Forelimb muscle (tissue), 1 donor: Measurements from ENCODE around the gene AMMECR1L. TPM values are rescaled to one million over a fixed set of nuclear protein-coding genes. Genes with fewer than 3 reads are reported as not detected.
A peak's percentile ranks its signal among the peaks of the same experiment; 100 is the strongest.
"Not testable (repeated sequence)": the region's sequence is repeated elsewhere in the genome, so short reads cannot be mapped to it uniquely, and the experiment has no call there.

Experiments
- DNase-seq: peaks from one replicate; pipeline ENCODE4 v3.0.0-alpha.2; 2013; ENCODE audit warnings: low read depth
- polyA plus RNA-seq: library from polyadenylated mRNA; unstranded; fragments of 120-200 nt; gene quantifications from one replicate; pipeline ENCODE4 v1.2.1, GENCODE V29; 2013; ENCODE audit not compliant: insufficient read length

Gene AMMECR1L
- polyA plus RNA-seq, result 13.5 TPM

DNA sequence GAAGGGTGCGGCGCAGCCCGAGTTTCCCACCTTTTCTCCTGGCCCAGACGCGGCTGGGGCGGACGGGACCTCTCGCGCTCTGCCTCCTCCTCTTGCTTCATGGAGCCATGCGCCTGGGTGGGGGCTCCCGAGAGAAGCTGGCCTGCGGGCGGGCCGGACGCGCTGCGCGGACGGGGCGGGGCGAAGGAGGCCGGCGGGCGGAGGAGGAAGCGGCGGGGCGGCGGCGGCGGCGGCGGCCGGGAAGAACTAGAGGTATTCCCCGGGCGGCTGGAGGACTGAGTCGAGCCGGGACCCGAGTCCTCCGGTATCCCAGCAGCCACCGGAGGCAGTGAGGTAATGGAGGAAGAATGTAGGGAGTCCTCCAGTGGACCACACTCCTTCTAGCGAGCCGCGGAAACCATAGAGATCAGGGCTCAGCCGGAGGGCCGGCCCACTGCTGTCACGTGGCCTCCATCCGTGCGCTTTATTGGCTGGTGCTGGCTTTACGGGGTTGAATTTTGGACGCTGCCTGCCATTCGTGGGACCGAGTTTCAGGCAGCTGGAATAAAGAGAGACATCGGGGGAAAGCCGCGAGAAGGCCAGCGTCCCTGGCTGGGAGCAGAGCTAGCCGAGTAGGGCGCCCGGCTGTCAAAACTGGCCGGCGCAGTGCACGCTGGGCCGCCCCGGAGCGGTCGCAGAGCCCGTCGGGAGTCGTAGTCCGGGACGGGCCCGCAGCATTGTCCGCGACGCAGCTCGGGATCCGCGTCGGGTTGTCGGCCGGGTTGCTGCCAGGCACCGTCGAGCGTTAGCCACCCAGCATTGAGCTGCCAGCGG, at the start of gene AMMECR1L:
Gene AMMECR1L (minus strand): TSS at position 177 of the 813 bp plus-strand sequence. CDS start 11,722 bp downstream, outside the sequence.
- DNase-seq, result not testable (repeated sequence)

DNA sequence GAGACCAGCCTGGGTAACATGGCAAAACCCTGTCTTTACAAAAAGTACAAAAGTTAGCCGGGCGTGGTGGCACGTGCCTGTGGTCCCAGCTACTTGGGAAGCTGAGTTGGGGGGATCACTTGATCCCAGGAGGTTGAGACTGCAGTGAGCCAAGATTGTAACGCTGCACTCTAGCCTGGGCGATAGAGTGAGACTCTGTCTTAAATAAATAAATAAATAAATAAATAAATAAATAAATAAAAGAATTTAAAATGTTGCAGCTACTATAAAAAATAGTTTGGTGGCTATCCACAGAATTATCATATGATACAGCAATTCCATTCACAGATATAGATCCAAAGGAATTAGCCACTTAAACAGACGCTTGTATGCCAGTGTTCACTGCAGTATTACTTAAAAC, 49.6 kb upstream of the AMMECR1L start:
- DNase-seq, result no peak

DNA sequence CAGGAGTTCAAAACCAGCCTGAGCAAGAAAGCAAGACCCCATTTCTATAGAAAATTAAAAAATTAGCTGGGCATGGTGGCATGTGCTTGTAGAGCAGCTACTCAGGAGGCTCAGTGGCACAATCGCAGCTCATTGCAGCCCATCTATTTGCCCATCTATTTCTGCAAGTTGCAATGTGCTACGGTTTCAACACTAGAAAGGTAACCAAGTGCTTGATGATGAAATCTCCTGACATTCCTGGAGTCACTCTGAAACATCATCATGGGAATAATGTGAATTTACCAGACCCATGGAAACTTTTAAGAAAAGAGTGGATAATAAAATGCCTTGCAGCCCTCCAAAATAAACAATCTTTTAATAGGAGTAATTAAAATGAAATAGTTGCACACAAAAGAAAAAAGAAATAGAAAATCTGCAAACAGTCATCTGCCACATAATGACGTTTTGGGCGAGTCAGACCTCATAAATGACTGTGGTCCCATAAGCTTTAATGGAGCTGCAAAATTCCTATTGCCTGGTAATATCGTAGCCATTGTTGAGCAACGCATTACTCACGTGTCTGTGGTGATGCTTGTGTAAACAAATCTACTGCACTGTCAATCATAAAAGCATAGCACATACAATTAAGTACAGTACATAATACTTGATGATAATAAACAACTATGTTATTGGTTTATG, 46.6 kb upstream of the AMMECR1L start:
- no peak for DNase-seq

DNA sequence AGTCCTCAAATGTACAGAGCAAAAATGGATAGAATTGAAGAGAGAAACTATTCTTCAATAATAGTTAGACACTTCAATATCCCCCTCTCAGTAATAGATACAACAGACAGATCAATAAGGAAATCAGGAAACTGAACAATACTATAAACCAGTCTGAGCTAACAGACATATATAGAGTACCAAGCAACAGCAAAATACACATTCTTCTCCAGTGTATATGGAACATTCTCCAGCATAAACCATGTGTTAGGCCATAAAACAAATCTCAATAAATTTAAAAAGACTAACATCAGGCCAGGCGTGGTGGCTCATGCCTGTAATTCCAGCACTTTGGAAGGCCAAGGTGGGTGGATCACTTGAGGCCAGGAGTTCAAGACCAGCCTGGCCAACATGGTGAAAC, 43.7 kb upstream of the AMMECR1L start:
- DNase-seq, result no peak

DNA sequence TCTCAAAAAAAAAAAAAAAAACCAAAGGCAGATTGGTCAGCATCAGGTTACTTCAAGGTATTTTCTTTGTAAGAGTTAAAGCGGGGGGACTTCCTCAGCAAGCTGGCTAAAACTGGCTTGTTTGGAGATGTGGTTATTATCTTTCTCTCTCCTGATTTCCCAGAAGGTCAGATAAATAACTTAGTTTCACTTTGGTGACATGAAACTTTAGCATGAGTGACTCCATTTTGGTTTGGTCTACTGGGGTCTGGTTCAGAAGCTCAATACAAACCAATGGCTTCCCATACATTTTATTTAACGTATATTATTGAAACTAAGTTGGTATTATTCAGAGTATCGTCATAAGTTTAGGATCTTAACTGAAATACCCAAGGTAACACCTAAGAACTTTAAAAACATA, 41.6 kb upstream of the AMMECR1L start:
- no peak for DNase-seq

DNA sequence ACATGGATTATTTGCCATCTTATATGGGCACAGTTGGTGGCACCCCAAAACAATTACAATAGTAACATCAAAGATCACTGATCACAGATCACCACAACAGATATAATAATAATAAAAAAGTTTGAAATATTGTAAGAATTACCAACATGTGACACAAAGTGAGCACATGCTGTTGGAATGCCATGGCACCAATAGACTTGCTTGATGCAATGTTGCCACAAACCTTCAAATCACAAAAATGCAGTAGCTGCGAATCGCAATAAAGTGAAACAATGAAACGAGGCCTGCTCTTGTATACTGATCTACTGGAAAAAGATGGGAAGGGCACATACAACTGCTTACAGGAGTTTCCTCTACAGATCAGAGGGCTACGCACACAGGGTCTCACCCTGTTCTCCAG, 32.2 kb upstream of the AMMECR1L start:
- no peak for DNase-seq

DNA sequence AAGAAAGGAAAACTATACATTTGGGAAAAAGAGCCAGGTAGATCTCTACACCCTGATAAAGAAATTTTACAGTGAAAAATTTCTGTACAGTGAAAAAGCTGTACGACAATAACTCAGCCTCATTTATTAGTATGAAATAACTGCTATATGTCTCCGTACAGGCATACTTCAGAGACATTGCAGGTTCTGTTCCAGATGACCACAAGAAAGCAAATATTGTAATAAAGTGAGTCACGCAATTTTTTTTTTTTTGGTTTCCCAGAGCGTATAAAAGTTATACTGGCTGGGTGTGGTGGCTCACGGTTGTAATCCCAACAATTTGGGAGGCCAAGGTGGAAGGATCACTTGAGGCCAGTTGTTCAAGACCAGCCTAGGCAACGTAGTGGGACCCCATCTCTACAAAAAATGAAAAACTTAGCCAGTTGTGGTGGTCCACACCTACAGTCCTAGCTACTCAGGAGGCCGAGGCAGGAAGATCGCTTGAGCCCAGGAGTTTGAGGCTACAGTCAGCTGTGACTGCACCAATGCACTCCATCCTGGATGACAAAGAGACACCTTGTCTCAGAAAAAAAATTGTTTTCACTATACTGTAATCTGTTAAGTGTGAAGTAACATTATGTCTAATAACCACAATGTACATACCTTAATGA, 28.2 kb upstream of the AMMECR1L start:
- DNase-seq, result no peak

DNA sequence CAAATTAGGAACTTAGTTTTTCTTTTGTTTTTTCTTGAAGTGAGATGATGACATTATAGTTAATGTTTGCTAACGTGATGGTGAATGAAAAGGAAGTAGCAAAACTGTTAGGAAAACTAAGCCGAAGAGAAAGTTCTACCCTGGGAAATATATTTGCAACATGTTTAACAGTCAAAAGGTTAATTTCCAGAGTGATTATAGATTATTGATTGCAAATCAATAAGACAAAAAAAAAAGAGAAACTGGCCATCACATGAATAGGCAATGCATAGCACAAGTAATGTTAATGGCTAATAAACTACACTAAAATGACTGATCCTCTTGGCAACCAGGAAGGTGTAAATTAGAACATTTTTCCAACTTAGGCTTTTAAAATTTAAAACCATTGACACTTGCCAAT, 26.0 kb upstream of the AMMECR1L start:
- no peak for DNase-seq

DNA sequence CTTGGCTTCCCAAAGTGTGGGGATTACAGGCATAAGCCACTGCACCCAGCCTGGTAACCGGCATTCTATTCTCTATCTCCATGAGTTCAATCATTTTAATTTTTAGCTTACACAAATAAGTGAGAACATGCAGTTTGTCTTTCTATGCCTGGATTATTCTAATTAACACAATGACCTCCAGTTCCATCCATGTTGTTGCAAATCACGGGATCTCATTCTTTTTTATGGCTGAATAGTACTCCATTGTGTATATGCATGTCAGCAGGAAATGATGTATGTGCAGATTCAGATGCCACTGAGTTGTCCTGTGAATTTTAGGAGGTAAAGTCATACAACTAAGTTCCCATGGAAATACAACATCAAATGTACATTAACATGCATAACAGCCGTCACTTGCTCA, 24.7 kb upstream of the AMMECR1L start:
- no peak for DNase-seq

DNA sequence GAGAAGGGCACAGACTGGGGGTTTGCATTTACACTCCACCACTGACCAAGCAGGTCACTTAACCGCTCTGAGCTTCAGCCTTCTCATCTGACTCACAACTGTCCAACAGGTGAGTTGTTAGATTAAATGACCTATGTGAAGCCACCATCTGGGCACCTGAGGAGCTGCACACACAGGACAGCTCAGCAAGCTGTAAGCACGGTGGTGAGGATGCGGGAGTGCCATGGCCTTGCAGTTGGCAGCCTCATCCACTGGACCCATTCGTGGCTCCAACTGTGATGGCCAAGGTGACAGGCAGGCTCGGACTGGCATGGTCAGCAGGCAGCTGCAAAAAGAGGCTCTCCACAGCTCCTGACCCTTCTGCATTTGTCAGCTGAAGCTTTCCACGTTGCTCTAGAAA, 23.3 kb upstream of the AMMECR1L start:
- DNase-seq, result no peak

DNA sequence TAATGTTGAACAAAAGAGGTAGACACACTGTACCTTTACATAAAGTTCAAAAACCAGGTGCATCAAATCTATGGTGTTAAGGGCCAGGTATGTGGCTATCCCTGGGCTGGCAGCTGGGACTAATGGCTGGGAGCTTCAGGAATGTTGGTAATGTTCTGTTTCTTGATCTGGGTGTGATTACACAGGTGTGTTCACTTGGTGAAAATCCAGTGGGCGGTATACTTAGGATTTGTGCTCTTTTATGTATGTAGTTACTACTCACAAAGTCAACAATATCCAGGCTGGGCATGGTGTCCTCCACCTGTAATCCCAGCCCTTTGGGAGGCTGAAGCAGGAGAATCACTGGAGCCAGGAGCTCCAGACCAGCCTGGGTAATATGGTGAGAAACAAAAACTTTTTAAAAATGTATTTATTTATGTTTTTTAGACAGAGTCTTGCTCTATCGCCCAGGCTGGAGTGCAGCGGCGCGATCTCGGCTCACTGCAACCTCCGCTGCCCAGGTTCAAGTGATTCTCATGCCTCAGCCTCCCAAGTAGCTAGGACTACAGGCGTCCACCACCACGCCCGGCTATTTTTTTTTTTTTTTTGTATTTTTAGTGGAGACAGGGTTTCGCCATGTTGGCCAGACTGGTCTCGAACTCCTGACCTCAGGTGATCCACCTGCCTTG, 22.1 kb upstream of the AMMECR1L start:
- not testable (repeated sequence) for DNase-seq

DNA sequence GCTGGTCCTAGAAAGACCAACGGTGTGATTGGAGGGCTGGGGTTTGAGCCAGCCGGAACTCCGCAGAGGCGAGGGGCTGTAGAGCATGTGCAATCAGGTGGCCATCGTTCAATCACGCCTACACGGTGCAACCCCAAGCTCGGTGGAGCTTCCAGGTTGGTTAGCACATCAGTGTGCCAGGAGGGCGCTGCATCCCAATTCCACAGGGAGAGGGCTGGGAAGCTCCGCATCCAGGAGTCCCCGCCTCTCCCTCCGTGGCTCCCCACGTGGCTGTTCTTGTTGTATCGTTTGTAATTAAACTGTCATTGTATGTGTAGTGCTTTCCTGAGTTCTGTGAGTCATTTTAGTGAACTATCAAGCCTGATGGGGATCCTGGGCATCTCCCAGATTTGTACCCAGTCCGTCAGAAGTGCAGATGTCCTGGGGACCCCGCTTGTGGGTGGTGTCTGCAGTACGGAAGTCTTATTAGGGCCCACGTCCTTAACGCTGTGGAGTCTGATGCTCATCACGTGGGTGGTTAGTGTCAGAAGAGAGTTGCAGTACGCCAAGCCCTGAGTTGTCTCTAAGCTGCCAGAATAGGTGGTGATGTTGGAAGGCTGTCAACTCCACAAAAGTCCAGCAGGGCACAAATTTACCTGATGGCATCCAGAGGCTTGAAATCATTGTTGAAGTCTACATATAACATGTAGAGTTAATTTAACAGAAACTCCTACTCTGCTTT, 20.6 kb upstream of the AMMECR1L start:
- DNase-seq, result no peak

DNA sequence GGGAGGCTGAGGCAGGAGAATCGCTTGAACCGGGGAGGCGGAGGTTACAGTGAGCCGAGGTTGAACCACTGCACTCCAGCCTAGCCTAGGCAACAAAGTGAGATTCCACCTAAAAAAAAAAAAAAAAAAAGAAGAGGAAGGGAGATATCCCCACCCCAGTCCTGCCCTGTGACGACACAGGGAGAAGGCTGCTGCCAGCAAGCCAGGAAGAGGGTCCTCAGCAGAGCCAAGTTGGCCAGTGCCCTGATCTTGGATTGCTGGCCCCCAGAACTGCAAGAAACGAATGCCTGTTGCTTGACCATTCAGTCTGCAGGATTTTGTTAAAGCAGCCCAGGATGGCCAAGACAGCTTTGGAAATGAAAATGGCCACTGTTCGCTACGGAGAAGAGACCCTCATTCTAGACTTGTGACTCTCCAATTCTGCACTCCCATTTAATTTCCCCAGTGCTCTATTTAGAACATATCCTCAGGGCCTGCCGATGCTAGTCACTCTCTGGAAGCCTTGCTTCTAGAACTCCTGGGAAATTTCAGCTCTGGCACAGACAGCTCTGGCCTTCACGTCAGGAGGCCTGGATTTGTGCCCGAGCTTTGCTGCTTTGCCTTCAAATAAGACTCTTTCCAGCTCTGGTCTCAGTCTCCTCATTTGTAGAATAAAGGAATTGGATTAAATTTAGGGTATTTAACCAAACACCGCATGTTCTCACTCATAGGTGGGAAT, 15.7 kb upstream of the AMMECR1L start:
- DNase-seq, result peak; percentile 36

DNA sequence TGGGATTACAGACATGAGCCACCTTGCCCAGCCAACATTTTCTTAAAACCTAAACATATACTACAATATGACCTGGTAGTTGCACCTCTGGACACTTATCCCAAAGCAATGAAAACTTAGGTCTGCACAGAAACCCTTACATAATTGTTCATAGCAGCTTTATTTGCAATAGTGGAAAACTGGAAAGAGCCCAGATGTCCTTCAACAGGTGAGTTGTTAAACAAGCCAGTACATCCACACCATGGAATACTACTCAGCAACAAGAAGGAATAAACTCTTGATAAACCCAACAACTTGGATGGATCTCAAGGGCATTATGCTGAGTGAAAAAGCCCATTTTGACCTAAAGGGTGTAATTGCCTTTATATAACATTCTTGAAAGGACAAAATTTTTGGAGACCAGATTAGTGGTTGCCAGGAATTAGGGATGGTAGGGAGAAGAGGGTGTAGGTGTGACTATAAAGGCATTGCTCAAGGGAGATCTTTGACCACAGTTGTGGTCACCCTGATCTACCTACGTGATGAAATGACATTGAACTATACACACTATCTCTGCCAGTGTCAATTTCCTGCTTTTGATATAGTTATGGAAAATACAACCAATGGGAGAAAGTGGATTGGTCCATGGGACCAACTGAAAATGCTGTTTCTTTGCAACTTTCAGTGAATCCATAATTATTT, 11.9 kb upstream of the AMMECR1L start:
- no peak for DNase-seq

DNA sequence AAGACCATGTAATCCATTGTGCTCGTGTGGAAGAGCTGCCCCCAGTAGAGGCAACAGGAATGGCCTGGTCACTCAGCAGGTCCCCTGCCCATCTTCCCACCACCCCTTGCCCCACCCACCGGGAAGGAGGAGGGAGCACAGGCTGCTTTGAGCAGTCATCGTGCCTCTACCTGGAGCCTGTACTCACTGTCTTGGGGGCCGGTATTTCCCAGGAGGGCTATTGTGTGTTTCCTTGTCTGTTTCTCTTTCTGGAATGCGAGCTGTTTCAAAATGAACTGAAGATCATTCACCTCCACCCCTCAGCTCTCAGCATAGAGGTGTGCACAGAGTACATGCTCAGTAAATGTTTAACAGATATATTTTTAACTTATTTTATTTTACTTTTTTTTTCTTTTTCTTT, 7.7 kb upstream of the AMMECR1L start:
- no peak for DNase-seq

DNA sequence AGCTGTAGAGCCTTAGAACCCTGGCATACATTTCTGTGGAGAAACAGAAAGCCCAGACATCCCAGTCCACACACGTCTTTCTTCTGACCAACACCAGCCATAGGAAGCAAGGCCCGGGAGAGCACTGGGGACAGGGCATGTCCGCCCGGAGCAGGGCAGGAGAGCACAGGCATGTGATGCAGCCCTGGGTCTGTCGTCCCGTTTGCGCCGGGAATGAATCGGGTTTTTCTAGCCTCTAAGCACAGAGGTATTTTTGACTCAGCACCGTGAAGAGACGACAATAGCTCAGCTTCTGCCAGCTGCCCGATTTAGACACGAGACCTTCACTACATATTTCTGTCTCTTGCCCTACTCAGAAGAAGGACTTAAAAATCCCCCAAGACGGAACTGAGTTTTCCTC, 7.3 kb upstream of the AMMECR1L start:
- no peak for DNase-seq

DNA sequence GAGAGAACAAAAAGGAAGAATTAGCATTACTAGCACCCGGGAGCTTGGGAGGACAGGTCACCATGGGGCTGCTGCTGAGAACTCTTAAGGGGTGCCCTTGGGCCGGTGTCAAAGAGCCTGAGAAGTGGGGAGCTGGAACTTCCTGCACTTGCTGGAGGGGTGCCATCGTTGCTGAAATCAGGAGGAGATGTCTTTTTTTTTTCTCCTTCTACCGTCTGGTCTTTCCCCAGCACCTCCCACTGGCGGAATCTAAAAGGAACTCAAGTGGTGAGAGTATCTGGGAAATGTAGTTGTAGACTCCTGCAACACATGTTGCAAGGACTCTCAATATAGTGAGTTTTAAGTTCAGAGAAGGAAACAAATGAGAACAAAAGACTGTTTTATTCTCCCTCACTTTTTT, 6.1 kb upstream of the AMMECR1L start:
- no peak for DNase-seq

DNA sequence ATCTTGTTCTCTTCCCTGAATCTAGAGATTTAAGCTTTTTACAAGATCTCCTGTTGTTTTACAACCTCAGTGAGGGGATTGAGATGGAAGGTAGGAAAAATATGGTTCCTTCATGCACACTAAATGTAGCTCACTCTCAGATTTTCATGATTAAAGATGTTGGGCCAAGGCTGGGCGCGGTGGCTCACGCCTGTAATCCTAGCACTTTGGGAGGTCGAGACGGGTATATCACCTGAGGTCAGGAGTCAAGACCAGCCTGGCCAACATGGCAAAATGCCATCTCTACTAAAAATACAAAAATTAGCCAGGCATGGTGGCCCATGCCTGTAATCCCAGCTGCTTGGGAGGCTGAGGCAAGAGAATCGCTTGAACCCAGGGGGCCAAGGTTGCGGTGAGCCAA, 5.0 kb upstream of the AMMECR1L start:
- DNase-seq, result not testable (repeated sequence)

DNA sequence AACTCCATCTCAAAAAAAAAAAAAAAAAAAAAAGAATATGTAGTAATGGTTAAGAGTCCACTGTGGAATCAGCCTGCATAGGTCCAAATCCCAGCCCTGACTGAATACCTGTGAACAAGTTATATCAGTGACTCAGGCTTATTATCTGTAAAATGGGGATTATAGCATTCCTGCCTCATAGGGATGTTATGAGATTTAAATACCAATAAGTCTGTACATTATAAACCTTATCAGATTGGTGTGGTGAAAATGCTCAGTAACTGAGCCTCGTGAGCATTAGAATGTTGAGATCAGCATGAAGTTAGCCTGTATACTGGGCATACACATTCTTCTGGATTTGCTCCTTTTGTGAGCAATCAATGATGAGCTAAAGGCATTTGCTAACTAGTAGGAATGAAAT, 3.0 kb upstream of the AMMECR1L start:
- no peak for DNase-seq

DNA sequence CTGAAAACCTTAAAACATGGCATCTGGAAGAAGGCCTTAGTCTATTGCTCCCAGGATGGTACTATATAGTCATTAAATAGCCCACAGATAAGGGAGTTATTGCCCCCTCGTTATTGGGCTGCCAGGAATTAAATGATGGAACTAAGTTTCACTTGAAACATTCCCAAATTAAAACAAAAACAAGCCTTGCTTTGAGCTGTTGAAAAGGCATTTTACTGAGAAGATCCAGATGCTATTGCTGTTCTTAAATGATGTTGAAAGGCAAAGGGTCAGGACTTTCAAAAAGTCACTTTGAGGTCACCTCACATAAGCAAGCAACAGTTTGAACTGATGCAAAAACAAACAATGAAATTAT, 2.0 kb upstream of the AMMECR1L start:
- no peak for DNase-seq
